Lower leg skin (tissue), 4 donors: ENCODE measurements around the gene CDKN2D. TPM values are rescaled to one million over a fixed set of nuclear protein-coding genes. Genes with fewer than 3 reads are reported as not detected.

Experiments used
- DNase-seq, 2 donors: peaks; one replicate each; pipeline ENCODE4 v3.0.0-alpha.2; 2019; ENCODE audit warnings: low spot score in 2 of 2
- H3K4me3 ChIP-seq: fragments of 200-600 bp; sonication (generic); 2 replicates; pipeline ENCODE4 v1.5.1; 2017; ENCODE audit warnings: mild to moderate bottlenecking, low read depth; ENCODE audit not compliant: poor library complexity, severe bottlenecking
- CTCF ChIP-seq, 3 donors: fragments of 450-650 bp; IDR thresholded peaks; one replicate each; pipeline ENCODE4 v1.5.1; 2016; ENCODE audit warnings: antibody characterized with exemption in 3 of 3, mild to moderate bottlenecking in 3 of 3, moderate library complexity in 2 of 3
- POLR2A ChIP-seq, 2 donors: fragments of 450-650 bp; IDR thresholded peaks; one replicate each; pipeline ENCODE4 v1.6.1; 2016 to 2017; ENCODE audit warnings: antibody characterized with exemption in 2 of 2, mild to moderate bottlenecking in 1 of 2, moderate library complexity in 1 of 2
- WGBS, 2 donors: methylation state at CpG; one replicate each; pipeline ENCODE4 v1.1.5; 2018; 5-methylcytosine and 5-hydroxymethylcytosine counted together
- intact Hi-C: fragments of 100-400 bp; cut with DNase I; formaldehyde crosslinking; loops from one replicate; pipeline ENCODE4 v1.15.0; 2023; ENCODE audit warnings: low total_unique reads
- microRNA counts, 2 donors: library from miRNA; unstranded; fragments of <30 nt; microRNA quantifications; one replicate each; lab custom pipeline; 2016
- microRNA-seq, 2 donors: library from miRNA; unstranded; fragments of <30 nt; microRNA quantifications; one replicate each; pipeline ENCODE4, GENCODE V29; 2016; ENCODE audit warnings: borderline replicate concordance in 2 of 2, borderline number of aligned reads in 1 of 2
- total RNA-seq, 4 donors: library from RNA; depleted of rRNA; stranded (reverse); fragments of >200 nt; gene quantifications; one replicate each; pipeline ENCODE4 v1.1.0, GENCODE V29; 2016

CDKN2D gene
- total RNA-seq, 4 donors from 2014 or later = 11.4 to 14.8 (median 12.8) TPM

- intact Hi-C loops = no loop called here
- no peak for DNase-seq
- WGBS, 2 donors = 2 to 4% methylated on average over 21 to 25 of the region's 27 CpGs
- H3K4me3 ChIP-seq = peak overlapping the region; percentile 35
- TF ChIP-seq CTCF (IDR thresholded peaks at IDR 0.05) = no peak
- no peak for TF ChIP-seq POLR2A (IDR thresholded peaks at IDR 0.05)
These were observed 50.9 kb downstream of the CDKN2D start for GRCh38 chr19:10517760-10518443.

- DNase-seq = no peak
- intact Hi-C loops = no loop called here
- no peak for TF ChIP-seq CTCF (IDR thresholded peaks at IDR 0.05)
- no peak for TF ChIP-seq POLR2A (IDR thresholded peaks at IDR 0.05)
- H3K4me3 ChIP-seq = peak within 1 kb of the TSS; percentile 35
- 0 to 1% methylated on average over 1 to 37 of the region's 39 CpGs for WGBS, 2 donors
These were observed 51.4 kb downstream of the CDKN2D start, which contains the start of gene S1PR5 for GRCh38 chr19:10517361-10517759. TSS of gene S1PR5 (minus strand) at chr19:10517447. CDS start at chr19:10515011, 2,436 bp downstream.

GRCh38 chr19:10516671-10517286 is 52.0 kb downstream of the CDKN2D start:
- intact Hi-C loops = no loop called here
- TF ChIP-seq CTCF (IDR thresholded peaks at IDR 0.05) = no peak
- no peak for DNase-seq
- peak overlapping the region; percentile 35 for H3K4me3 ChIP-seq
- whole genome bisulfite sequencing, 2 donors = 30 to 34% methylated on average over 7 to 10 of the region's 10 CpGs

MicroRNA genes within 50 kb of the gene (microRNA counts, 767-probe panel; counts per million panel counts)
- 0 to 358 counts per million in 2 donors for microRNA hsa-miR-1238 (lab: Ali Mortazavi, UCI)

Small RNA genes within 50 kb of the gene (microRNA-seq; reads per million reads assigned to microRNA genes)
- 0 reads per million in 2 donors for gene MIR1238

Other genes starting within 250 kb of the CDKN2D start
- 10 to 100 TPM; 14.2 to 22.5 (median 19.2) TPM for gene RAVER1, start 235.4 kb downstream of the CDKN2D start, total RNA-seq
- 10 to 100 TPM in 1 of 4 donors, 1 to 10 TPM in 3; 3.8 to 10.2 (median 5.1) TPM for gene ICAM3, start 229.4 kb downstream of the CDKN2D start, total RNA-seq
- gene TYK2, start 188.4 kb downstream of the CDKN2D start, total RNA-seq = 100 to 1,000 TPM in 1 of 4 donors, 10 to 100 TPM in 3; 48.2 to 115 (median 64.8) TPM
- gene CDC37, start 165.4 kb downstream of the CDKN2D start, total RNA-seq = 100 to 1,000 TPM in 3 of 4 donors, 10 to 100 TPM in 1; 92.8 to 142 (median 120) TPM
- gene PDE4A, start 148.4 kb downstream of the CDKN2D start, total RNA-seq = 1 to 10 TPM; 4.1 to 6.8 (median 5.7) TPM
- gene KEAP1, start 65.6 kb downstream of the CDKN2D start, total RNA-seq = 100 to 1,000 TPM in 1 of 4 donors, 10 to 100 TPM in 3; 81.6 to 102 (median 89.0) TPM
- 10 to 100 TPM; 34.9 to 64.0 (median 42.3) TPM for gene S1PR5, start 51.5 kb downstream of the CDKN2D start, total RNA-seq
- 100 to 1,000 TPM in 1 of 4 donors, 10 to 100 TPM in 3; 58.5 to 106 (median 71.4) TPM for gene ATG4D, start 25.1 kb downstream of the CDKN2D start, total RNA-seq
- 10 to 100 TPM; 23.8 to 59.3 (median 29.4) TPM for gene KRI1, start 3.0 kb downstream of the CDKN2D start, total RNA-seq
- gene AP1M2, start 18.3 kb upstream of the CDKN2D start, total RNA-seq = 10 to 100 TPM; 61.3 to 70.3 (median 63.8) TPM
- 100 to 1,000 TPM; 100 to 180 (median 129) TPM for gene SLC44A2, start 56.6 kb upstream of the CDKN2D start, total RNA-seq
- gene ILF3, start 85.4 kb upstream of the CDKN2D start, total RNA-seq = 100 to 1,000 TPM in 2 of 4 donors, 10 to 100 TPM in 2; 71.8 to 122 (median 97.3) TPM
- gene QTRT1, start 132.5 kb upstream of the CDKN2D start, total RNA-seq = 10 to 100 TPM; 25.1 to 33.7 (median 31.0) TPM
- 100 to 1,000 TPM; 182 to 245 (median 218) TPM for gene DNM2, start 149.1 kb upstream of the CDKN2D start, total RNA-seq